HG03342 (cell line): Measurements from ENCODE around the gene AVPR2.

Experiments
- ATAC-seq: cut with Tn5 transposase; IDR thresholded peaks from one replicate; pipeline ENCODE4 v1.9.1; 2021; ENCODE audit warnings: mild to moderate bottlenecking, moderate library complexity; ENCODE audit not compliant: unreplicated experiment

The AVPR2 gene

DNA sequence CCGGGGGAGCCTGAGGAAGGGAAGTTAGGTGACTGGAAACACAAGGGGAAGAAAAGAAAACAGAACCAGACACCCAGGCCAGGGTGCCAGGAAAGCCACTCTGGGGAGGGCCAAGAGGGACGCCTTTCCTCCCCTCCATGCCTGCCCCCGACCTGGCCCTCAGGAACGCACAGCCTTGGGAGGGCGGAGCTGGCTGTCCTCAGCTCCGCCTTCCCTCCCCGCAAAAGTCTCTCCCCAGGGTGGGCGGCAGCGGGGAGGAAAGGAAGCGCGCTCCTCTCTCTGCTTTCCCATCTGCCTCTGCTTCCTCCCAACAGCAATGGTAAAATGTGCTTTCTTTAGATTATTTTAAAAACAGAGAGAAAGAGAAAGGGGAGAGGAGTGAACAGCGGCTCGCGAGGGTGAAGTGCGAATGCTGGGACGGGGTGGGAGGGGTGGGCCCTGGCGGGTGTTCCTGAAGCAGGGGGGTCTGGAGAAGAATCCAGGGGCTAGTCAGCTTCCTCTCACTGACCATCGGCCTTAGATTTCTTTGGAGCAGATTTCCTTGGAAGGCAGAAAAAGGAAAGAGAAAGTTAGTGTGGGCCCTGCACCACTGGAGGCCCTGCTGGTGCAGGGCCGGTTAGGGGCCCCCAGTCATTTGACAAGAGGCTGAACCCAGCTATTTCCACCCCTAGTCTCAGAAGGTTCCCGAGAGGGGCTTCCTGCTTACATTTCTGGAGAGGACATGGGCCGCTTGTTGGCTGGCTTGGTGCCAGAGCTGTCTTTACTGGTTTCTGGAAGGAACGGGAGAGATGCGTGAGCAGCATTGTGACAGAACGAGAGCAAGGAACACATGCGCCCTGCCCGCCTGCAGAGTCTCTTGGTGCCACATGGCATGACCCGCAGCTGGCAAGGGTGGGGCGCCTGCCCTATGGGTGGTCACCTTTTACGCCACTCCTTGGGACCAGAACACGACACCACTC, 44.7 kb downstream of the AVPR2 start:
- no peak for ATAC-seq

- ATAC-seq, result no peak
Observed at GRCh38 chrX:153950127-153950526, 45.7 kb downstream of the AVPR2 start.

DNA sequence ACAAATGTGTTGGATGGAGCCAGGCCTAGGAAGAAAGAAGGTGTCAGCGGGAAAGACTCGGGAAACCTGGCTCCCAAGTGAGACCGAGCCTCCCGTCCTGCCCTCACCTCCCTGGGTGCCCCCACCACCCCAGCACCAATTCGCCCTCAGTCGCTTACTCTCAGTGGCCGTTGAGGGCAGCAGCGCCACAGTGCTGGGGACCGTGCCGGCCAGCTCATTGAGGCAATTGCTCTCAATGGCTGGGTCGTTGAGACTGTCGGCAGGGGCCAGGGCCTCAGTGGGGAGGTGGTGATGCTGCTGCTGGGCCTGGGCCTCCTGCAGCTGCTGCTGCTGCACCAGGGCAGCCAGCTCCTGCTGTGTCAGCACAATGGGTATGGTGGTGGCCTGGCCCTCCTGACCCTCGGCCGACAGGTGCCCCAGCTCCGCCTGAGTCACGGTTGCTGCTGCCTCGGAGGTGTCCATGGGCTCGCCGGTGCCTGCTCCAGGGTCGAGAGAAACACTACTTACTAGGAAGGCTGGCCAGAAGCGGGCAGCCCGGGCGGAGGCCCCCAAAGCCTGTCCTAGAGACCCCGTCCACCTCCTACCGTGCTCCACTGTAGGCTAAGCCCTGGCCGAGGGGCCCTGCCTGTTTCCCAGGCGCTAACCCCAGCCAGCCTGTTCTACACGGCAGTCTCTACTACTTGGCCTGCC, 47.4 kb downstream of the AVPR2 start:
- ATAC-seq, result no peak

- ATAC-seq, result no peak
Observed at GRCh38 chrX:153952373-153953026, 48.0 kb downstream of the AVPR2 start.

DNA sequence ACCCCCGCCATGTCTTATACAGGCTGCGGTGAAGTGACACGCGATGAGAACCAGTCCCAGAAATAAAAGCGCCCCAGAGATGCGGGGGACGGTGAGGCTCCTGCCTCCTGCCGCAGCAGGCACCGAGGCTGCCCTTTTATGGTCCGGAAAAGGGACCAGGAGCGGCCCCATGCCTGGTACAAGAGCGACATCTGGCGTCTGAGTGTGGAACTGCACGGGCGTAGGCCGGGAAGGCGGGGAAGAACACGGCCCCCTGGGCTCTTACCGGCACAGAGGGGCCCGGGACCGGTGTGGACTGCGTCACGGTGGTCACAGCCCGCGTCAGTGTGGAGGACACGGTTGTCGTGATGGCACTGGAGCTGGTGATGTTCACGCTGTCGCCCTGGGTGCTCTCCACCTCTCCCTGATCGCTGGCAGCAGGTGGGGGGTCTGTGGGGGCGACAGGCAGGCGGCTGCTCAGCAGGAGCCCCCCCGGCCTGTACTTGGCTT, 48.9 kb downstream of the AVPR2 start:
- ATAC-seq, result peak; percentile 61

DNA sequence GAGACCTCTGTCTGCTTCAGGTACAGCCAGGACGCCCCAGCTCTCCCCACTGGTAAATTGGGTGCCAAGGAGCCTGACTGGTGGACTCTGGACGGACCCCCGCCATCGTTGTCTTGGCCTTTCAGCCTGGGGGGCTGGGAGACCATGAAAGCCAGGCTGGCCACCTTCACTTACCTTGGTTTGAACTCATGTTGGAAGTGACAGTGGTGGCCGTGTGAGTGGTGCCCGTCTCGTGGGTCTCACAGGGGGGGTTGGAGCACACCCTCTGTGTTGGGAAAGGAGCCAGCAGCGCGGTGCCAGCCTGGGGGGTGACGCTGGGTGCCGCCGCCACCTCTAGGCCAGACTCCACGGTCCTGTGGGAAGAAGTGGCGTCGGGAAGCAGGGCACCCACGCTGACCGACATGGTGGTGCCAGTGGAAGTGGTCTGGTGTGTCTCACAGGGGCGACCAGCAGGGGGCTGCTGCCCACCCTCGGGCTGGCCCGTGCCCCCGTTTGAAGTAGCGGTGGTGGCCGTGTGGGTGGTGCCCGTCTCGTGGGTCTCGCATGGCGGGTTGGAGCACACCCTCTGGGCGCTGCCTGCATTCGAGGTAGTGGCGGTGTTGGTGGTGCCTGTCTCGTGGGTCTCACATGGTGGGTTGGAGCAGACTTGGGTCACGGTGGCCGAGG, 49.6 kb downstream of the AVPR2 start:
- no peak for ATAC-seq

DNA sequence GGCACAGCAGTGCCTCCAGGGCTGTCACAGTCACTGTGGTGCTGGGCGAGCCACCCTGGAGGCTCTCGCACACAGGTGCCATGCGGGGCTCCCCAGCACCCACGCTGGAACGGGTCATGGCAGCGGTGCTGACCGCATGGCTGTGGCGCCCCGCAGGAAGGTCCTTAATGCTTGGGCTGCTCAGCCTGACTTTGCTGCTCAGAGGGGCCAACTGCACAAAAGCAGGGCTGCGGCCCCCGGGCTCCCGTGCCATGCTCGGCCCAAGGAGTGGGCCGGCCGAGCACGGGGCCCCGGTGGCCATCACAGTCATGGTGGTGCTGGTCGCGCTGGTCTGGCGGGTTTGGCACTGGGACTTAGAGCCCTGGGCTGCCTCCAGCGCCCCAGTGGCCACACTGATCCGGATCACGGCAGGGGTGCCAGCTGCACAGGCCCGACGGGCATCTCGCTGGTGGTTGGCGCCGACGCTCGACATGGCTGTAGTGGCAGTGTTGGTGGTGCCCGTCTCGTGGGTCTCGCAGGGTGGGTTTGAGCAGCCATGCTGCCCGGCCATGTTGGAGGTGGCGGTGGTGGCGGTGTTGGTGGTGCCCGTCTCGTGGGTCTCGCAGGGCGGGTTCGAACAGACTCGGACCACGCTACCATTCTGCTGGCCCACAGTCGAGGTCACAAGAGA, 50.2 kb downstream of the AVPR2 start:
- ATAC-seq, result no peak

- ATAC-seq, result no peak
Observed at GRCh38 chrX:153955228-153955732, 50.8 kb downstream of the AVPR2 start.

GRCh38 chrX:153956044-153956907, 51.8 kb downstream of the AVPR2 start:
- ATAC-seq, result no peak
